Adipose tissue (tissue), 3 donors: Measurements from ENCODE around the gene FOXP1. TPM values are rescaled to one million over a fixed set of nuclear protein-coding genes. Genes with fewer than 3 reads are reported as not detected.
A peak's percentile ranks its signal among the peaks of the same experiment; 100 is the strongest.

Experiments
- H3K27ac ChIP-seq: one replicate; pipeline ENCODE4 v1.5.1; 2013; ENCODE audit warnings: low read depth, low read length
- WGBS, 3 donors: extraction: QIAGEN DNeasy Blood & Tissue Kit; methylation state at CpG; one replicate each; pipeline ENCODE4 v1.1.7; 2013; 5-methylcytosine and 5-hydroxymethylcytosine counted together
- polyA plus RNA-seq, 3 donors: library from polyadenylated mRNA; stranded (reverse); fragments of 200-250 nt; gene quantifications; one replicate each; pipeline ENCODE4 v1.2.3, GENCODE V29; 2013
- donor health status: healthy with polysubstance abuse.
- donor health status: Bipolar disorder and iron deficiency.
- donor health status: healthy.

The FOXP1 gene
- polyA plus RNA-seq, 3 donors, result 6.3 to 19.2 (median 11.4) TPM

DNA sequence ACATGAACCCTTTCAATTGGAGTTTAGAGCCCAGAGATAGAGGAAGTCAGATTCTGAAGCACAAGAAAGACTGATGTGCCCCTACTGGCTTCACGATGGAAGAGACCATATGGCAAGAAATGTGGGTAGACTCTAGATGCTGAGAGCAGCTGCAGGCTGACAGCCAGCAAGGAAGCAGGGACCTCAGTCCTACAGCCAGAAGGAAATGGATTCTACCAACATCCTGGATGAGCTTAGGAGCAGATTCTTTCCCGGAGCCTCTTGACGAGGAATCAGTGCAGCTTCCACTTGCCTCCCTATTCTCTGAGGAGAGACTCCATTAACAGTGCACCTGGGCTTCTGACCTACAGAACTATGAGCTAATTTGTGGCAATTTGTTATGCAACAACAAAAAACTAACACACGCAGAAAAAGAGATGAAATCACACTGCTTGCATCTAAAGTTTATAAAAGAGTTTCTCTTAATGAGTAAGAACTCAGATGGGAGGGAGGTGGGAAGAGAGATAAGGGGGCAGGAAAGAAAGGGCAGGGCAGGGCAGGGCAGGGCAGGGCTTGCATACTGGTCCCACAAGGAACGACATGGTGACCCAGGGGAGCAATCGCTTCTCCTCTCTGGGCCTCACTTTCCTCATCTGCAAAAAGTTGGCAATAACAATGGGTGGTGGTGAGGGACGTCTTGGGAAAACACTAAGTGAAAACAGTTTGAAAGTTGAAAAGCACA lies 440.9 kb downstream of the FOXP1 start:
- 40 to 73% (median 51%) methylated on average over 7 of the region's 7 CpGs for WGBS, 3 donors
- H3K27ac ChIP-seq, result no peak overlapping the region

DNA sequence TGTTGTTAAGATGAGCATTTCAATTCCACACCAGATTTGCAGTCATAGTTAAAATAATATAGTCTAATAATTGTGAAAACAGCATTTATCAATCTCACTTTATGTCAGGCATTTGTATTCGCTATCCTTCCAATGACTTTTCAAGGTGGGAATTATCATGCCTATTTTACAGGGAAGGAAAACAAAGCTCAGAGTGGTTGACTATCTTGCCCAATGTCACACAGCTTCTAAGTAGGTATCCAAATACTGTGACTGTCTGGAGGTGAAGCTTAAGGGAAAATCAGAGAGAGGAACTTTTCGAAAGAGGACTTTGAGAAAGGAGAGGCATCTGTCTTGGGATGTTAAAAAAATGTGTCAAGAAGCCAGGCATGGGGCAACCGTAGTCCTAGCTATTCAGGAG lies 443.1 kb downstream of the FOXP1 start:
- no peak overlapping the region for H3K27ac ChIP-seq
- WGBS, 3 donors, result 97 to 99% (median 98%) methylated on average over 3 of the region's 3 CpGs

DNA sequence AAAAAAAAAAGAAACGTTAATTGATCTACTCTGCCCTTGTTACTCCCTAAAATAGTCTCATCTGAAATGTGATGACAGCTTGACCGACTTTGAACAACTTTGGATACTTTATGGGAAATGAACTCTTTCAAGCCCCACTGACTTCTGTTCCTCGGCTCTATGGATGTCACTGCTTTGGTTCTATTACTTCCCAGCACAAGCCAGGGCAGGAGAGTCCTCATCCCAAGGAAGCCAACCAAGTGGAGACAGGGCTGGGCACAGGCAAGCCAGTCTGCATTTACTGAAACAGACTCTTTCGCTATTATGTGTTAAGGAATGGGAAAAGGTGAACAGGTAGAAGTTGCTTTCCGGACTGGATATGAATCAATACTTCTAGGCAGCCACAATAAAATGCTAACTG lies 444.0 kb downstream of the FOXP1 start:
- H3K27ac ChIP-seq, result no peak overlapping the region

DNA sequence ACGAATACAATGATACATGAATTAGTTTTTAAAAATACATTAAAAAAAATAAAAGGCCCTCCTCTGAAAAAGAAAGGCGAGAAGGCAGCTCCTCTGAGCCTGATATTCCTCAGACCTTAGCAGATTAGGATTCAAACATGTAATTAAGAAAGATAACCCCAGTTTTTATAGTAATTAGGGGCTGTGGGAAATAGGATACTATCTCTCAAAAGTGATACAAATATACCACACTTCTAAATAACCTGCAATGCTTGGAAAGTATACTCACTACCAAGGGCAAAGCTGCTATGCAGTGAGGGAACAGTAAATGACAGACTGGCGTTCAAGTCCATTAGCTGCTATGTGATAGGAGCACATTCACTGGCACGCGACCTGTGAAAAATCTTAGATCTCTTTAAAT lies 445.1 kb downstream of the FOXP1 start:
- WGBS, 3 donors, result 75 to 98% (median 93%) methylated on average over 5 of the region's 5 CpGs
- H3K27ac ChIP-seq, result no peak overlapping the region

More for the DNA sequence above, 444.0 kb downstream of the FOXP1 start:
- WGBS, 3 donors, result 62 to 92% (median 91%) methylated on average over 5 of the region's 5 CpGs

DNA sequence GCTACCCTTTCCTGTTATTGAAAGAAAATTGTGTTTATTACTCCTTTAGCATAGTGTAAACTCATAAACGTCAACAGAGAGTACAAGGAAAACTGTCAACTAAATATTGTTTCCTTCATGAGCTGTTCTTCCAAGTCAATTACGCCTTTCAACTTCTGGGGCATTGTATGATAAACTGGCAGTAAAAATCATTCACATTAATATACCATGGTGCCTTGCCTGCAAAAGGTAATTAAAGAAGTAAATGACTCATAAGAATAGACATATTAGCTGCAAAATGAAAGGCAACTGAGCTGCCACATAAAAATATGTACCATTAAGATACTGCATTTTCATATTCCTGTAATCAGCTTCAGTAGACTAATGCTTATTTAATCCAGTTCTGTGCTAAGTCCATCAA lies 447.3 kb downstream of the FOXP1 start:
- 52 to 84% (median 76%) methylated on average over 2 of the region's 2 CpGs for WGBS, 3 donors
- H3K27ac ChIP-seq, result no peak overlapping the region

DNA sequence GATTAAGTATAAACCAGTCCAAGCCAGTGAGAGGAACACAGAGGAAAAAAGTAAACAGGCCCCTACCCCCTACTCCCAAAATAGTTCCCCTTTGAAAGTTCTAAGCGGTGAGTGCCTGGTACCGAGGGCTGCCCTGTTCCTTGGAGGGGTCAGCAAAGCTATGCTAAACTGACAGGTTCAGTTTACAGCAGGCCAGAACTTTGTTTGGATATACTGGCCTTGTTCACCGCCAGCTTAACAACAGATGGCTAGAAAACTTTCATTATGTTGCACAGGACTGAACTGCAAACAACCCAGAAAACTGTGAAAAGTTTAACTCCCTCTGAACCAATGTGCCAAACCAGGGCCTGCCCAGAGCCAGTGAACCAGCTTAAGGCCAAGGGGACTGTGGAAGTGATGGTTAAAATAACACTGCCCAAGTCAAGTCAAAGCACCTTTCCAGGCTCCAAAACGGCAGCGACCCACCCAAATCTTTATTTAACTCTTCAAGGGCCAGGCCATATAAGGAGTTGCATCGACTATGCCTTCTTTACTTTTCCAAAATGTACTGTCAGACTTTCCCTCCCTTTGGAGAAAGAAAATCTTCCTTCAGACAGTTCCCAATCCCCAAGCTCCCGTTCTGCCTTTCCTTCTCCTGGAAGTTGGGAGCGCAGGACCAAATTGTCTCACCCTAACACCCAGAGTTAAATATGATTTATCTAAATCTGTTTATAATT lies 448.0 kb downstream of the FOXP1 start:
- WGBS, 3 donors, result 29 to 67% (median 64%) methylated on average over 8 of the region's 8 CpGs
- no peak overlapping the region for H3K27ac ChIP-seq

DNA sequence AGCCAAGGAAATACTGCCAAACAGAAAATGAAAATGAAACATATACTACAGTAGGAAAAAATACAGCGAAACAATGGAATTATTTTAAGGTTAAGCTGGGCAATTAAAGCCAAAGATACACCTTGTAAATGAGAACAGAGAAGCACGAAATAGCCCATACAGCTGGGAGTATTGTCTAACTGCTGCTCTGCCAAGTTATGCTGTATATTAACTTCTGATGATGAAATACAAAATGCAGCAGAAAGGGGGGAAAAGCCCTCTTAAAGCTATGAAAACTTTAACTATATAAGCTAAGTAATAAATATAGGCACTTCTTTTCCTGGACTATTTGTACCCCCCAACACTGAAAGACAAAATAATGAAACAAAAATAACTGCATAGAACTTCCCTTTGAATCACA lies 449.0 kb downstream of the FOXP1 start:
- 26 to 77% (median 61%) methylated on average over 2 of the region's 2 CpGs for WGBS, 3 donors
- H3K27ac ChIP-seq, result no peak overlapping the region

DNA sequence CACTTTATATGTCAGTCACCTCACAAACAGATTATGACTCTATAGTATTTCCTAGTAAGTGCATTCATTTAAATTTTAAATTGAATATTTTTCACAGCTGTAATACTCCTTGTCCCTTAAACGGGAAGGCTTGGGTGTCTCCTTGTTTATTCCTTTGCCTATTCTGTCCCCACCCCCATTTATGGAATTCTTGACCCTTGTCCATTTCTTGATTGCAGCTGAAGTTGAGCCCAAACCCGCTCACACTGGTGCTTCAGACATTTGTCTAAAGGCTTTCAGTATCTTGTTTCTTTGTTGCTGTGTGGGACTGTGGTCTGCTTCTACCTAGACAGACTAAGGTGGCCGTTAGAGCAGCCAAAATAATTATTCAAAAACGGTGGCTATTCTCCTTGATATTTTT lies 449.7 kb downstream of the FOXP1 start:
- H3K27ac ChIP-seq, result no peak overlapping the region
- 32 to 65% (median 58%) methylated on average over 4 of the region's 4 CpGs for WGBS, 3 donors

DNA sequence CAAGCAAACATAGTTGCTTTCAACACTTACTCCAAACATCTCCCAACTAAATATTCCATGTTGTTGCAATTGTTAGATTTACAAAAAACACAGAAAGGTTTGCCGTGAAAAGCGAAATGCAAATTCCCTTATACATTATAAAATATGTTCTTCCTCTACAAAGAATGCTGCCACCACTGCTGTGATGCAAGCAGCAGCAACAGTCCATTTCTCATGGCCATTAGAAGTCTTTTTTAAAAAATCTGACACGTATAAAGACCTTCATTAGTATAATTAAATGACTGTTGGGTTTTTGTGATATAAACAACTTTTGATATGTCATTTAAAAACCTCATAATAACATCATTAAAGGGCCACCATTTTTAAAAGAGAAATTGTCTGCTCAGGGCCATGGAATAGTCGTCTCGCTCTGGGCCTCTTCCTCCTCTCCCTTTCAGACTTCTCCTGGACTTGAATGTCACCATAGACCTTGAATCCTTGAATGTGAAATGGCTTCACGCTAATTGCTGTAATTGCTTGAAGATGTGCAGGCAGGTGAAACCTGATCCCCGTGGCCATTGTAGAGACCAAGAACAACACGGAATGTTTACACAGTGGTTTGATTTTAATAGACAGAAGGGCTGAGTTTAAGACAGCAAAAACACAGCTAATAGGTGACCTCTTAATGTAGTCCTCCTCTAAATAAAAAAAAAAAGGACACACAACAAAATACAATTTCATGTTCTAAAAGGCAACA lies 450.4 kb downstream of the FOXP1 start:
- no peak overlapping the region for H3K27ac ChIP-seq
- 36 to 93% (median 90%) methylated on average over 8 of the region's 8 CpGs for whole genome bisulfite sequencing, 3 donors

DNA sequence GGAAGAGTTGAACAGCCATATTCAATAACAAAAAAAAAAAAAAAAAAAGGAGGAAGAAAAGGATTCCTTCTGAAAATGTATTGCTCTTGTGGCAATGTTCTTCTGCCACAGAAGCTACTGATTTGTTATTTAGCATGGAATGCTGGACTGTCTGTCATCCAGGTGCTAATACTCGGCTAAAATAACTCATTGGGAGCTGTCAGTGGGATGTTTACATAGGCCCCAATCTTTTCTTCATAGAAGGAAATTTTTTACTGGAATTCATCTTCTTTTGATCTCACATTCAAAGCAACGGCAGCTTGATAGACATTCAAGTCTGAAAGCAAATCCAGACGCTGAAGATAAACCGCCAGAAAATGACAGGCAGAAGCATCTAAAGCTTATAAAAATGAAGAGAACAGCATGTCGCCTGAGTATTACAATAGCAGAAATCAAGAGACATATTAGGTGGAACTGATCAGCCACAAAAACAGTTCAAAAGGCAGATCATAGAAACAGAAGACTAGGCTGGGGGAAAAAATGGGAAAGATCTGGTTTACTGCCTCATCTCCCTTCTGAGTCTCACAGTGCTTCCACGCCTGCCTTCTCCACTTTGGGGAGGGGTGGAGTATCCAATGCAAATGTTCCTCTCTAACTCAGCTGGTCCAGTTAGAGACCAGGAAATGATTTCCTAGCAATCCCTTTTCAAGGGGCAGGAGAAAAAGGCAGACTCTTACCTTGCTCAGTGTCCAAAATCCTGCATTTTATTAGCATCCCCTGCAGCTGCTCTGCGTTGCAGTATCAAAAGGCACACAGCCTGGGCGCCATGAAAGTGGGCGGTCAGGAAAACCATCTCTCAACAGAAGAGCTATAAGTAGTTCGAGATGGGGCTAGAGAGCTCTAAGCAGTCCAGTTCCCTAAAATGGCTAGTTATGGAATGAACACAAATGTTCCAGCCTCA lies 451.9 kb downstream of the FOXP1 start:
- H3K27ac ChIP-seq, result no peak overlapping the region
- WGBS, 3 donors, result 46 to 79% (median 73%) methylated on average over 10 of the region's 10 CpGs

DNA sequence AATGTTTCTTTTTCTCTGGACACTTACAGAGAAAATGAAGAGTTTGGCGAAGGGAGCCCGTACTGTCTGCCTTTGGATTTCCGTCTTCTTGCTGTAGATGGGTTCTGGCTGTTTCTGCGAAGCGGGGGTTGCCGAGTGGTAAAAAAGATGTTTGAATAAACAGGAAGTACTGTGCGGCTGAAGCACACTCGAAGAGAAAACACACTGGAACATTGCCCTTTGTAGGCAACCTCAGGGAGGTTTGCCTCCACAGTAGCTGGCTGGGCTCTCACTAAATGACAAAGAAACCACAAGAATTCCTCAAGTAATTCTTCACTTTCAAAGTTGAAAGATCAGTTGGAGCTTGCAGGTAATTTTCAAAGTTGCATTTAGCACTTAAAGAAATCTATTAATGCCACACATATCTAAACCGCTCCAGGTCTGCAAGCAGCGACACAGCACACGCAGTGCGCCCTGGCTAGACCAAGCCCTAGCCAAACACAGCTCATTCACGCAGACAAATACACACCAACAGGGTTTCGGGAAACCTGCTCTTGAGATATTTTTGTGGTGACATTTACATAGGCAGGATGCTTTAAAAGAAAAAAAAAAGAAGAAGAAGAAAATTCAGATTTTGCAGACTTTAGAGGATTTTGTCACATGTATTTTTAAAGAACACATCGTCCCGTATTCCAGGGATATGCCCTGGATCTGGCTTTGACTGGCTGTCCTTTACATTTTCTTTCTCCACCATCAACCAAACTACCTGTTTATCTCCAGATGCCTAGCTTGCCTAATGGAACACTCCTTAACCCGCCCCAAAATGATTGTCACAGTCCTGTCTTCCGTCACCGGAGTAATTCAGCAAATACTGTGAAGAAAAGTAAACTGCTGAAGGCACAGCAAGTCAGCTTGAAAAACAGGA lies 452.8 kb downstream of the FOXP1 start:
- H3K27ac ChIP-seq, result peak overlapping the region; percentile 60
- 7 to 19% (median 16%) methylated on average over 19 of the region's 19 CpGs for WGBS, 3 donors

DNA sequence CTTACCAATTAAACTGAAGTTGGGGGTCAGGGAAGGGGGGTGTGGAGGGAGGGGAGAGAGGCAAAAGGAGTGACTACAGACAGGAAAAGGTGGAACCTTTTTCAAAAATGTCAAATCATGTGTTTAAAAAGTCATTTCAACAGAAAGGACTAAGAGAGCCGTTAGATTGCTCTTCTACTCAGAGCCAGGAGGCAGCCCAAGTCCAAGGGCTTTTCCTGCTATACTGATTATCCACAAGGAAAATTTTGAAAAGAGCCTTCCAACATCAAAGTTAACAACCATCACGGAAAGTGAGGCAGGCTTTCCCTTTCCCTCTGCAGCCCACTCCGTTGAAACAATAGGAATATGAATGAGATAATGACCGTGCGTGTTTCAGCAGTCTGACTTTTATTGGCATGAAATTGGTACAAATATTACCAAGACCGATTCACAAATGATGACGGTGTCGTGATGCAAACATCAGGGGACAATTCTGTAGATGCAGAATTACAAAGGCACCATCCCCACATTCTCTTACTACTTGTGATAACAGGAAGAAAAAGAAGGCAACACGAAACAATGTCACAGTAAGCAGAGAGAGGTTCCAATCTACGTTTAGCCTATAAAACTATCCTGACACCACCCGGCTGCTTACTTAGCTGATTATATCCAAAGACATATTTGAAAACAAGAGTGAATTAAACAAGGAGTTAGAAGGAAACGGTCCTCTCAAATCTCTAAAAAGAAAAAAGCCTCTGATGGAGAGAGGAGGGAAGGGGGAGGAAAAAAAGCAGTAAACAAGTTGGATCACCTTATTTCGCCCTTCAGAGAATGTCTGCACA lies 453.7 kb downstream of the FOXP1 start:
- WGBS, 3 donors, result 0% methylated on average over 13 of the region's 13 CpGs
- H3K27ac ChIP-seq, result peak overlapping the region; percentile 60

DNA sequence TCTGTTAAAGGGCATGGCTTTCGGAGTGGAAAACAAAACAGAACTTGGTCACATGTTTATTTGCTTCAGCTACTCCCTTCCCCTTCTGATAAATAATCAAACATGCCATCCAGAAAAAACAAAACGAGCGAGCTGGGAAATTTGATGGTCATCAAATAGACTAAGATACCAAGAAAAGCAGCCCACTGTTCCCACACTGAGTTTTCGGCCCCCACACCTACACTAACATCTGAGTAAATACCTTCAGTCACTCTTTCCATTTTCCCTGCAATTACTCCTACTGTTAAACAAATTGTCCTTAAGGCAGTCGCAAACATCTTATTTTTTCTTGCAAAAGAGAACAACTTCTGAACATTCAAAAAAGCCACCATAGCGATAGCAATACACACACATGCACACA lies 454.6 kb downstream of the FOXP1 start:
- peak overlapping the region; percentile 25 for H3K27ac ChIP-seq
- 3 to 17% (median 14%) methylated on average over 6 of the region's 6 CpGs for WGBS, 3 donors

DNA sequence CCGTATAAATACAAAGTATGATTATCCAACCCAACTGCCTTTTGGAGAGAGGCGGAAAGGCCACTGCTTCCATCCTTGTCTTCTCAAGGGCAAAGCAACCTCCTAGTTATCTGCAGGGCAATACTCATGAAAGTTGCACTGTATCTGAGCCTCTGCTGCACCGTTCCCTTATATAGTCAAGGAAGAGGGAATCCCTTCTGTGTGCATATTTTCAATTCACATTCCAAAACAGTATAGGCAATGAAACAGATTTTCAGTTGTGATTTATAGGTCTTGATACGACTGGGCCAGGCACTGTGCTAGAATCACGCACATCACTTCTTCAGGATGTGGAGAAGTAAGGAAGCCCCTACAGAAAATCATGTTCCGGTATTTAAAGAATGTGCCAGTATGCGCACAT lies 455.7 kb downstream of the FOXP1 start:
- 38 to 66% (median 58%) methylated on average over 7 of the region's 7 CpGs for WGBS, 3 donors
- H3K27ac ChIP-seq, result no peak overlapping the region

DNA sequence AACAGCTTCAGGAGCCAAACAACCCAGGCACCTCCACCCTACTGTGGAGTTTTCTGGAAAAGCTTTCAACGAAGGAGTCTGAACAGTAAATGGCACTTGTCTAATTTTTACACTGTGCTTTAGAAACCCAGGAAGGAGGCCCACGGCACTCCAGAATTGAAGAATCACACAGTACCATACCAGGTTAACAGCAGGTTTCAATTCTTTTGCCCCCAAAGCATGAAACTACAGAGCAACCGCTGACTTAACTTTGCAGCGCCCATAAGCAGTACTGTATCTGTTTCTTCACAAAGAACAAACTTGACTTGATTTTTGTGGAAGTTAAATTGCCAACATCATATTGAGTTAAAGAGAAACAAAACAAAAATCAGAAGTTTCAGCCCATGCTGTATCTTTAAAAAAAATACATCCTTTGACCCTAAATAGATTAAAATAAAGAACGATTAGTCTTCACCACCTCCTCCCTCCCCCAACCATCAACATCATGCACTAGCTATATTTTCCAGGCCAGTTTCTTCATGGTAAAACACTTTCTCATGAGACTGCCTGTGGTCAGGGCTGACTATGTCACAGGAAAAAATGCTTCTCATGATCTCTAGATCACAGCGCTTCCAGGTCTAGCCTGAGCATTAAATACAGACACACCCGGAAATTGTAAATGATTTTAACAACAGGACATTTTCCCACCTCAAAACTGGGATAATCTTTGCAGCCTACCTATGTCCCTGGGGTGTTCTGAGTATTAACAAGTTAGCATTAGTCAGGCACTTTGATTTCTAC lies 456.3 kb downstream of the FOXP1 start:
- WGBS, 3 donors, result 25 to 37% (median 27%) methylated on average over 7 of the region's 7 CpGs
- H3K27ac ChIP-seq, result no peak overlapping the region

DNA sequence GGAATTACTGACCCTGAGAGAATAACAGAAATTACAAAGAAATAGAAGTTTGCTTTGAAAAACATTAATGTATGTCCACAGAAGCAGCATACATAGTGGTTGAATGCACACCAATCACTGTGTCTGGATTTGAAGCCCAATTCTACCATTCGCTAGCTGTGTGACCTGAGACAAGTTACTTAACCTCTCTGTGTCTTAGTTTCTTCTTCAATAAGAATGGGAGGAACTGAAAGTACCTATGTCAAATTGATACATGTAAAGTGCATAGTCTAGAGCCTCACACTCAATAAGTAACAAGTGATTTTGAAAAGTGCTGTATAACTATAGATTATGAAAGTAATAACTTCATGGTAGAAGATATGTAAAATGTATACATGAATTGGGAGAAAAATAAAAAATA lies 457.8 kb downstream of the FOXP1 start:
- H3K27ac ChIP-seq, result no peak overlapping the region
- WGBS, 3 donors, result 94 to 100% (median 98%) methylated on average over 1 of the region's 1 CpG
